ENCODE measurements around the gene TET2. TPM values are rescaled to one million over a fixed set of nuclear protein-coding genes. Genes with fewer than 3 reads are reported as not detected.

Gene TET2
- total RNA-seq, 1 donor from 2014 or later = 23.3 TPM

- Mint-ChIP-seq H3K36me3 (ENCODE audit: low read depth) (no peaks in the 10 kb centered on the region), H3K27ac (ENCODE audit: unreplicated experiment) (no peak overlapping the region), H3K27me3 (ENCODE audit: low read depth) (peaks cover 31% of the 10 kb centered on the region), H3K9me3 (no peaks in the 10 kb centered on the region), H3K4me1 (peaks cover 32% of the 10 kb centered on the region), H3K4me3 (peak overlapping the region; percentile 99)
- DNase-seq (ENCODE audit: low read depth, low spot score) = no peak
- no peak for TF ChIP-seq CTCF (conservative IDR thresholded peaks at IDR 0.05)
Measured at GRCh38 chr4:105148356-105148755, 1.7 kb downstream of the TET2 start.

- Mint-ChIP-seq H3K4me3 (peak overlapping the region; percentile 71), H3K27ac (ENCODE audit: unreplicated experiment) (no peak overlapping the region), H3K27me3 (ENCODE audit: low read depth) (peaks cover 27% of the 10 kb centered on the region), H3K4me1 (peaks cover 32% of the 10 kb centered on the region), H3K9me3 (no peaks in the 10 kb centered on the region), H3K36me3 (ENCODE audit: low read depth) (no peaks in the 10 kb centered on the region)
- no peak for DNase-seq (ENCODE audit: low read depth, low spot score)
- no peak for TF ChIP-seq CTCF (conservative IDR thresholded peaks at IDR 0.05)
Measured at GRCh38 chr4:105148776-105149175, 2.1 kb downstream of the TET2 start.

GRCh38 chr4:105149771-105150170 is 3.1 kb downstream of the TET2 start:
- Mint-ChIP-seq H3K27ac (ENCODE audit: unreplicated experiment) (no peak overlapping the region), H3K36me3 (ENCODE audit: low read depth) (no peaks in the 10 kb centered on the region), H3K27me3 (ENCODE audit: low read depth) (peaks cover 18% of the 10 kb centered on the region), H3K4me3 (peak overlapping the region; percentile 71), H3K9me3 (no peaks in the 10 kb centered on the region), H3K4me1 (peaks cover 32% of the 10 kb centered on the region)
- TF ChIP-seq CTCF (conservative IDR thresholded peaks at IDR 0.05) = no peak
- no peak for DNase-seq (ENCODE audit: low read depth, low spot score)

- Mint-ChIP-seq H3K9me3 (no peaks in the 10 kb centered on the region), H3K27me3 (ENCODE audit: low read depth) (peaks cover 11% of the 10 kb centered on the region), H3K36me3 (ENCODE audit: low read depth) (no peaks in the 10 kb centered on the region), H3K4me3 (no peak overlapping the region), H3K4me1 (peaks cover 29% of the 10 kb centered on the region), H3K27ac (ENCODE audit: unreplicated experiment) (no peak overlapping the region)
- no peak for DNase-seq (ENCODE audit: low read depth, low spot score)
- no peak for TF ChIP-seq CTCF (conservative IDR thresholded peaks at IDR 0.05)
Measured at GRCh38 chr4:105150503-105150902, 3.8 kb downstream of the TET2 start.

GRCh38 chr4:105153749-105154148 is 7.1 kb downstream of the TET2 start:
- Mint-ChIP-seq H3K4me3 (no peak overlapping the region), H3K36me3 (ENCODE audit: low read depth) (no peaks in the 10 kb centered on the region), H3K9me3 (no peaks in the 10 kb centered on the region), H3K4me1 (peaks cover 21% of the 10 kb centered on the region), H3K27ac (ENCODE audit: unreplicated experiment) (no peak overlapping the region), H3K27me3 (ENCODE audit: low read depth) (peaks cover 3% of the 10 kb centered on the region)
- no peak for DNase-seq (ENCODE audit: low read depth, low spot score)
- TF ChIP-seq CTCF (conservative IDR thresholded peaks at IDR 0.05) = no peak

- Mint-ChIP-seq H3K9me3 (no peaks in the 10 kb centered on the region), H3K4me1 (peaks cover 15% of the 10 kb centered on the region), H3K27me3 (ENCODE audit: low read depth) (peaks cover 3% of the 10 kb centered on the region), H3K4me3 (no peak overlapping the region), H3K27ac (ENCODE audit: unreplicated experiment) (no peak overlapping the region), H3K36me3 (ENCODE audit: low read depth) (no peaks in the 10 kb centered on the region)
- no peak for DNase-seq (ENCODE audit: low read depth, low spot score)
- no peak for TF ChIP-seq CTCF (conservative IDR thresholded peaks at IDR 0.05)
Measured at GRCh38 chr4:105154576-105154975, 7.9 kb downstream of the TET2 start.
